Lung (tissue), 12 donors: ENCODE measurements around the gene NEU2. TPM values are rescaled to one million over a fixed set of nuclear protein-coding genes. Genes with fewer than 3 reads are reported as not detected.
"Not testable (repeated sequence)": the region's sequence is repeated elsewhere in the genome, so short reads cannot be mapped to it uniquely, and the experiment has no call there.

Source experiments
- ATAC-seq: fragments of 200-7000 bp; cut with Tn5 transposase; one replicate; pipeline ENCODE4 v1.9.1; 2020; ENCODE audit warnings: moderate number of reproducible peaks; ENCODE audit not compliant: insufficient read depth, low FRiP score
- DNase-seq, 3 donors: peaks; one replicate each; pipeline ENCODE4 v3.0.0-alpha.2; 2013 to 2017
- H3K27ac ChIP-seq, 2 donors: one replicate each; pipeline ENCODE4 v1.5.1; 2013; ENCODE audit warnings: mild to moderate bottlenecking in 2 of 2, moderate library complexity in 2 of 2, control low read depth in 1 of 2, inconsistent platforms in 1 of 2, low read depth in 1 of 2, low read length in 1 of 2
- H3K27me3 ChIP-seq, 3 donors: one replicate each; pipeline ENCODE4 v1.5.1; 2013; ENCODE audit warnings: low read length in 2 of 3; ENCODE audit not compliant: control insufficient read depth in 3 of 3, insufficient read depth in 3 of 3
- H3K36me3 ChIP-seq, 4 donors: one replicate each; pipeline ENCODE4 v1.5.1; 2013; ENCODE audit warnings: low read length in 4 of 4, mild to moderate bottlenecking in 1 of 4, moderate library complexity in 1 of 4; ENCODE audit not compliant: control insufficient read depth in 4 of 4, insufficient read depth in 4 of 4
- H3K4me1 ChIP-seq, 5 donors: one replicate each; pipeline ENCODE4 v1.5.1; 2013; ENCODE audit warnings: low read length in 5 of 5, mild to moderate bottlenecking in 2 of 5, moderate library complexity in 1 of 5; ENCODE audit not compliant: control insufficient read depth in 5 of 5, insufficient read depth in 5 of 5
- H3K4me3 ChIP-seq: one replicate; pipeline ENCODE4 v1.5.1; 2013; ENCODE audit warnings: mild to moderate bottlenecking, control low read depth, moderate library complexity
- H3K9ac ChIP-seq, 2 donors: one replicate each; pipeline ENCODE4 v1.5.1; 2013; ENCODE audit warnings: low read length in 2 of 2, control low read depth in 1 of 2; ENCODE audit not compliant: insufficient read depth in 1 of 2
- H3K9me3 ChIP-seq, 4 donors: one replicate each; pipeline ENCODE4 v1.5.1; 2013; ENCODE audit warnings: low read length in 3 of 4, mild to moderate bottlenecking in 1 of 4, moderate library complexity in 1 of 4; ENCODE audit not compliant: control insufficient read depth in 4 of 4, insufficient read depth in 3 of 4
- CTCF ChIP-seq: IDR thresholded peaks from 2 replicates; pipeline ENCODE4 v1.5.1; 2012; ENCODE audit warnings: mild to moderate bottlenecking; ENCODE audit errors: control extremely low read depth, extremely low read depth
- WGBS, 2 donors: extraction: QIAGEN DNeasy Blood & Tissue Kit; methylation state at CpG; one replicate each; pipeline ENCODE4 v1.1.7; 2013; 5-methylcytosine and 5-hydroxymethylcytosine counted together
- polyA plus RNA-seq, 2 donors: library from polyadenylated mRNA; stranded (reverse); fragments of 200-250 nt; gene quantifications; one replicate each; pipeline ENCODE4 v1.2.1, GENCODE V29; 2013
- total RNA-seq, 2 donors: library from RNA; depleted of rRNA in 1 of 2; stranded (reverse); fragments of >200 nt in 1 of 2; gene quantifications; one replicate each; pipeline ENCODE4 v1.2.1, GENCODE V29; 2014 to 2021
- donor health status: control.
- donor health status: control.
- donor health status: Bipolar disorder and iron deficiency.
- donor health status: healthy.
- donor health status: DM: yes; HTN: yes; CAD: no.

The NEU2 gene
- total and polyA plus RNA-seq, 4 donors, result not detected

GRCh38 chr2:233064530-233065199 lies 32.2 kb downstream of the NEU2 start:
- peaks cover 0 to 25% (median 8%) of the 10 kb centered on the region in 5 donors for H3K4me1 ChIP-seq
- no peak for DNase-seq
- no peaks in the 10 kb centered on the region for H3K36me3 ChIP-seq
- H3K9ac ChIP-seq, result no peak overlapping the region
- 49 to 77% methylated on average over 16 of the region's 16 CpGs for WGBS, 2 donors
- no peaks in the 10 kb centered on the region for H3K9me3 ChIP-seq
- no peak for ATAC-seq
- H3K4me3 ChIP-seq, result no peak overlapping the region
- no peak overlapping the region for H3K27ac ChIP-seq
- no peak for TF ChIP-seq CTCF
- H3K27me3 ChIP-seq, result no peaks in the 10 kb centered on the region

- not testable (repeated sequence) for H3K9me3 ChIP-seq, H3K27ac ChIP-seq, H3K4me3 ChIP-seq, ATAC-seq, DNase-seq, H3K9ac ChIP-seq, H3K27me3 ChIP-seq, H3K36me3 ChIP-seq
- WGBS, 2 donors, result 26 to 58% methylated on average over 4 of the region's 4 CpGs
- H3K4me1 ChIP-seq, result peaks cover 0 to 23% (median 8%) of the 10 kb centered on the region in 5 donors
These were observed 32.7 kb downstream of the NEU2 start for GRCh38 chr2:233065200-233065589.

GRCh38 chr2:233065954-233066470 lies 33.5 kb downstream of the NEU2 start:
- no peaks in the 10 kb centered on the region for H3K36me3 ChIP-seq
- no peak overlapping the region for H3K9ac ChIP-seq
- no peaks in the 10 kb centered on the region for H3K27me3 ChIP-seq
- peaks cover 0 to 22% (median 8%) of the 10 kb centered on the region in 5 donors for H3K4me1 ChIP-seq
- no peak overlapping the region for H3K4me3 ChIP-seq
- H3K27ac ChIP-seq, result no peak overlapping the region
- H3K9me3 ChIP-seq, result no peaks in the 10 kb centered on the region
- 81 to 96% methylated on average over 9 of the region's 9 CpGs for WGBS, 2 donors
- ATAC-seq (no peak), DNase-seq (no peak)
- no peak for TF ChIP-seq CTCF

- H3K27ac ChIP-seq, result peak overlapping the region in 1 of 2 donors; percentile 21
- H3K4me1 ChIP-seq, result peaks cover 0 to 8% (median 0%) of the 10 kb centered on the region in 5 donors
- no peak overlapping the region for H3K9ac ChIP-seq
- DNase-seq (no peak), ATAC-seq (no peak)
- peaks cover 0 to 3% (median 0%) of the 10 kb centered on the region in 4 donors for H3K9me3 ChIP-seq
- H3K4me3 ChIP-seq, result no peak overlapping the region
- no peaks in the 10 kb centered on the region for H3K27me3 ChIP-seq
- H3K36me3 ChIP-seq, result peaks cover 0 to 3% (median 0%) of the 10 kb centered on the region in 4 donors
- no peak for TF ChIP-seq CTCF
- WGBS, 2 donors, result 54 to 67% methylated on average over 9 of the region's 9 CpGs
These were observed 36.4 kb downstream of the NEU2 start for GRCh38 chr2:233068762-233069418.
